KOPT-K1 (cell line): ENCODE results near the gene TUBGCP2.

Experiments used
- H3K27ac ChIP-seq: fragments of 200-600 bp; sonication (generic); 2 replicates; pipeline ENCODE4 v1.5.1; 2016; ENCODE audit warnings: antibody characterized with exemption, mild to moderate bottlenecking, low read depth, low read length; ENCODE audit not compliant: poor library complexity, severe bottlenecking
- H3K36me3 ChIP-seq: fragments of 200-600 bp; sonication (generic); 2 replicates; pipeline ENCODE4 v1.5.1; 2017; ENCODE audit warnings: antibody characterized with exemption, mild to moderate bottlenecking, low read length, moderate library complexity; ENCODE audit not compliant: insufficient read depth
- H3K9me3 ChIP-seq: fragments of 200-600 bp; sonication (generic); 2 replicates; pipeline ENCODE4 v1.5.1; 2017; ENCODE audit warnings: antibody characterized with exemption, low read length, mild to moderate bottlenecking; ENCODE audit not compliant: insufficient read depth, poor library complexity, severe bottlenecking

TUBGCP2 gene

DNA sequence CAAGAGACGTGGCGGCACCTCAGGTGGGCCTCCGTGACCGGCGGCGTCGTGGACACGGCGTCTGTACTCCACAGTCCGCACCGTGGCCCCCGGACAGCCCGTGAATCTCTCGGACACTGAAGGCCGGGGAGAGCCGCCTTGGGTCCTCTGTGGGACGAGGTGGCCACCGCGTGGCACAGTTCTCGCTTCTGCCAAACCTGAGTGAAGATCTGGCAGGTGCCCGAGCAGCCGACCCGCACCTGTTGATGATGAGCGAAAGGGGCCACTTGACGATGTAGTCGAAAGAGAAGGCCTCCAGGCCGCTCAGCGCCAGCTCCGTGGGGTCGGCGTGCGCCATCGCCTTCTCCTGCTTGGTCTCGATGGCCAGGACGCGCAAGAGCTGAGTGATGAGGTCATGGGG, 23.5 kb downstream of the TUBGCP2 start:
- Histone ChIP-seq H3K36me3 (peaks cover 93% of the 10 kb centered on the region), H3K9me3 (no peaks in the 10 kb centered on the region), H3K27ac (no peak overlapping the region)

DNA sequence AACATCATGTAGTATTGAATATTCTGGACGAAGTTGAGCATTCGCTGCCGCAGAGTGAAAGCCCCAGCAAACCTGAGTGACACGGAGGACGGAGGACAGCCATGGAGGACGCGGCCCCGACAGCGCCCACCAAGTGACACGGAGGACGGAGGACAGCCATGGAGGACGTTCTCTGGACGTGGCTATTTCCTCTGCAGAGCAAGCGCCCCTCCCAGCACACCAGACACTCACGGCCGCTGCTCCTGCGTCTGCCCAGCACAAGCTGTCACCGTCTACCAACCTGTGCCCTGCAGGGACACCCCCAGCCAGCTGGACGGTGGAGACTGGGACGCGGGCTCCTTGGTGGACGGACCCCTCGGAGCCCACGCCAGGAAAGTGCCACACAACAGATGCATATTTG, 24.7 kb downstream of the TUBGCP2 start:
- no peak overlapping the region for H3K27ac ChIP-seq
- H3K36me3 ChIP-seq = peaks cover 97% of the 10 kb centered on the region
- no peaks in the 10 kb centered on the region for H3K9me3 ChIP-seq

DNA sequence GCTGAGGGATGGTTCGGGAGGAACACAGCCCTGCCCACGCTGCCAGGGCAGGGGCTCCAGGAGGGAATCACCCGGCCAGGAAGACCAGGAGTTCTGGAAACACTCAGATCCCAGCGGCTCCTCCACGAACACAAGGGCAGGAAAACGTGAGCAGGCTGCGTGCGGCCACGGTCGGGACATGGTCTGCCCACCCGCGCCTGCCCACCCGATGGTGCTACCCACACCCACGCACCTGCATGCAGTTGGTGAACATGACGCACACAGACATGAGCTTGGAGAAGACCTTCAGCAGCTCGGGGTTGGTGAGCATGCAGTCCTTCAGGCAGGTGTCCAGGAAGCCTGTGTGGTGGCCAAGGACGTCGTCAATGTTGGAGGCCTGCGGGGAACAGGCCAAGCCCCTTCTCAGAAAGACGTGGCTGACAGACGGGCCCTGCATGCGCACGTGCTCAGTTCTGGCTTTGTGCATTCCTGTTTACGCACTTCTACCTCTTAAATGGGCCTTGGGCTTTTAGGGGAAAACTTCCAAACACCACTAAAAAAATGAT, 25.8 kb downstream of the TUBGCP2 start:
- no peak overlapping the region for H3K27ac ChIP-seq
- peaks cover 96% of the 10 kb centered on the region for H3K36me3 ChIP-seq
- no peaks in the 10 kb centered on the region for H3K9me3 ChIP-seq

DNA sequence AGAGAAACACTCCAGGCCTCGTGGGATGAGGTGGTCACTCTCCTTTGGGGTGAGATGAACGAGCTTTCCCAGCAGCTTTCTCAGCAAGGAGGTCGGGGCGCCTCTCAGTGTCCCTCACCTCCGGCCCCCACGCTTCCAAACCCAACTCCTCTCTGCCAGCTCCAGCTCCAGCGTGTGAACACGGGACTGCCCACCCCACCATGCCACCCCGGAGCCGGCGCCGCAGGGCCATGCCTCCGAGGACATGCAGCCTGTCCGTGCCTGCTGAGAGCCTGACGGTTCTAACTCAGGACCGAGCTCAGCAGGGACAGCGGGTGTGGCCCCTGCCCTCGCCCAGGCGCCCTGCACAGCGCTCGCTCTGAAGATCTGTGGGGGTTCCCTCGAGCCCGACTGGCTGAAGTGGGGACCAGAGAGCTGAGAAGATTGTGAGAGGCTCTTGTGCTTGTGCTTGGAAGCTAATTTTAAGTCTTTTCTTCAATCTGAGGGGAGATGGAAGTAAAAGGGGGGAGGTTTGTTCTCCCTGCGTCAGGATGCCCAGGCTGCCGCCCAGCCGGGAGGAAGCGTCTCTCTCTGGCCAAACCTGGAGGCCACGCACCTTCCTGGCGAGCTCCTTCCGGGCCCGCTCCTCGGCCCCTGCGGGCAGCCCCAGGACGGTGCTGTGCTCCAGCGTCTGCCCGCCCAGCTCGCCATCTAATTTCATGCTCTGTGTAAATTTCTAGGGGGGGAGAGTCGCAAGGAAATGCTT, 26.9 kb downstream of the TUBGCP2 start:
- H3K9me3 ChIP-seq = no peaks in the 10 kb centered on the region
- no peak overlapping the region for H3K27ac ChIP-seq
- H3K36me3 ChIP-seq = peaks cover 88% of the 10 kb centered on the region

DNA sequence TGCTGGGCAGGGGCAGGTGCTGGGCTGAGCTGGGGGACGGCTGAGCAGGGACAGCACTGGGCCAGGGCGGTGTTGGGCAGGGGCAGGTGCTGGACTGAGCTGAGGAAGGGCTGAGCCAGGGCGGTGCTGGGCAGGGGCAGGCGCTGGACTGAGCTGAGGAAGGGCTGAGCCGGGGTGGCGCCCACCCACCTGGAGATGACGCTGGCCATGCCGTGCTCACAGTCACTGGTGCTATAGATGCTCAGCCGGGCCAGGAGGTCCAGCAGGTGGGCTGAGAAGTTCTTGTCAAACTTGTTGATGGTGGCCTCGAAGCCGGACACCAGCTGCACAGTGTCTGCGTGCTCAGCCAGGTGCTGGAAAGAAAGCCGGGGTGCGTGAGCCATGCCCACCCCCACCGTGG, 27.6 kb downstream of the TUBGCP2 start:
- Histone ChIP-seq H3K36me3 (peaks cover 80% of the 10 kb centered on the region), H3K9me3 (no peaks in the 10 kb centered on the region), H3K27ac (no peak overlapping the region)

DNA sequence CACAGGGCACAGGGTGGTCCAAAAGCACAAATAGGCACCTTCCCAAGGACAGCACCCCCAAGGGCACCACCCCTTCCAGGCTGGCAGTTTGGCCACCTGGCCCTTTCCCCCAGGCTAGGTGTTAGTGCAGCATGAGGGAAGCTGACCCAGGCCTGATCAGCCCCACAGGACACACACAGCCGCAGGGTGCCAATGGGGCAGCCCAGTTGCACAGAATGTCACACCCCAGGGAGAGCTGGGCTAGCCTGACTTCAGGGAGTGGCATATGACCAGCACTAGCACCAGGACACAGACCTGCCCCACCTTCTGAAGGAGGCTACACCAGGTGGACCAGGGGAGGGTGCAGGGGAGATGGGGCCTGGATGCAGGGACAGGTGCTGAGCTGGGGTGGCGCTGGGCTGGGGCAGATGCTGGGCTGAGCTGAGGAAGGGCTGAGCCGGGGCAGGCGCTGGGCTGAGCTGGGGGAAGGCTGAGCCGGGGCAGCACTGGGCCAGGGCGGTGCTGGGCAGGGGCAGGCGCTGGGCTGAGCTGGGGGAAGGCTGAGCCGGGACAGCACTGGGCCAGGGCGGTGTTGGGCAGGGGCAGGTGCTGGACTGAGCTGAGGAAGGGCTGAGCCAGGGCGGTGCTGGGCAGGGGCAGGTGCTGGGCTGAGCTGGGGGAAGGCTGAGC, 28.1 kb downstream of the TUBGCP2 start:
- no peak overlapping the region for H3K27ac ChIP-seq
- peaks cover 75% of the 10 kb centered on the region for H3K36me3 ChIP-seq
- no peaks in the 10 kb centered on the region for H3K9me3 ChIP-seq

DNA sequence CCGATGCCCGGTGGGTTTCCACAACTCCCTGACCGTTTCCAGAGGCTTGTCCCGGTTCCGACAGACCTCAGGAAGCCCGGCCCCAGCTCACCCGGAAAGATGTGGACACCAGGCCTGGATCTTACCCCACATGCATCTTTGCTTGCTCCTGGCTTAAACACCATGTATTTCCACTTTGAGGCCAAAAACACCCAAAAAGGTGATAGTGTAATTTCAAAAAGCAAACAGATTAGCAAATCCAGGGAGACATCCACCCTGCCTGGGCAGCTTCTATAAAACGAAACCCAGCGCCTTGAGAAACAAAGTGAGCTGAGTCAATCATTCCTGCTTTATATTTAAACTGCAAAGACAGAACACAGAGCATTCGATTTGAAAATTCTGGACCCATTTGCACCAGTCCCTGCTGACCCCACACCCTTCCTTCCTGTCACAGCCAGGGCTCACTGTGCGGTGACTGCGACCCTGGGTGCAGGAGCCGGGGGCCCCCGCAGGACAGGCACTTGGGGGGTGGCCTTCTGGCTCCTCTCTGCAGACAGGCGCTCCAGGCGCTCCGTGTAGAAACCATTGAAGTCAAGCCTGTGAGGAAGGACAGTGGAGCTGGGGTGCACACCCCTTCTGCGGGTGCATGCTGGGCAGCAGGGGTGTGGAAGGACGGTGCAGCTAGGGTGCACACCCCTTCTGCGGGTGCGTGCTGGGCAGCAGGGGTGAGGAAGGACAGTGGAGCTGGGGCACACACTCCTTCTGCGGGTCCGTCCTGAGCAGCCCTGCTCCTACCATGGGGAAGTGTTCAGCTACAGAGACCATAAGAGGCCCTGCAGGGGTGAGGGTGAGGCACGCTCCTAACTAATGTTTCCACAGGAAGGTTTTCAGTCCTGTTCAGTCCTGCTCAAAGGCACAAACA, 29.1 kb downstream of the TUBGCP2 start:
- H3K27ac ChIP-seq = no peak overlapping the region
- peaks cover 65% of the 10 kb centered on the region for H3K36me3 ChIP-seq
- H3K9me3 ChIP-seq = no peaks in the 10 kb centered on the region

DNA sequence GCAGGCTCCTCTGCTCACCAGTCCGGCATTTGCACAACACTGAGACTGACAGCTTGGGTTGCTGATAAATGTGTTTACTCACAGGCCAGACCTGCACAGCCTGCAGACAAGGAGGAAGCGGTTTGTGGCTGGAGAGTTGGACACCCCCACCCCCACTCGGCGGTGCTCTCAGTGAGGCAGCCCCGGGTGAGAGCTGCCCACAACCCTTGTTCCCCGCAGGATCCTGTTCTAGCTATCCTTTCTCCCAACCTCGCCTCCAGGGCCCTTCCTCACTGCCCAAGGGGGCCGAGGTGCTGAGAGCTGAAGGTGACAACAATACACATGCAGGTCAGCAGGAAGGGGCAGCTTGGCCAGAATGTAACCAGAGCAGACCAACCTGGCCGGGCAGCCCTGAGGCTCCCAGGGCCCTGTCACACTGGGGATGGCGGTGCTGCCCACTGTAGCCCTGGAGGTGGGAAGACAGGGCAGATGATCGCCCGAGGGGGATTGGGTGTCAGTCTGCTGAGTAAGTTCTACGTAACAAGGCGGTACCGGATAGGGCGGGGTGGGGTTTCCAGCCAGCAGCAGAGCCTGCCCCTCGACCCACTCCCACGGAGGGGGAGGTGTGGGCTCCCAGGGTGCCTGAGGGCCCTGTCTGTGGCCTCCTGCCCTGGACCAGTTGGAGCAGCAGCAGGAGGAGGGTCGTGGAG, 30.0 kb downstream of the TUBGCP2 start:
- H3K27ac ChIP-seq = no peak overlapping the region
- no peaks in the 10 kb centered on the region for H3K9me3 ChIP-seq
- peaks cover 57% of the 10 kb centered on the region for H3K36me3 ChIP-seq

DNA sequence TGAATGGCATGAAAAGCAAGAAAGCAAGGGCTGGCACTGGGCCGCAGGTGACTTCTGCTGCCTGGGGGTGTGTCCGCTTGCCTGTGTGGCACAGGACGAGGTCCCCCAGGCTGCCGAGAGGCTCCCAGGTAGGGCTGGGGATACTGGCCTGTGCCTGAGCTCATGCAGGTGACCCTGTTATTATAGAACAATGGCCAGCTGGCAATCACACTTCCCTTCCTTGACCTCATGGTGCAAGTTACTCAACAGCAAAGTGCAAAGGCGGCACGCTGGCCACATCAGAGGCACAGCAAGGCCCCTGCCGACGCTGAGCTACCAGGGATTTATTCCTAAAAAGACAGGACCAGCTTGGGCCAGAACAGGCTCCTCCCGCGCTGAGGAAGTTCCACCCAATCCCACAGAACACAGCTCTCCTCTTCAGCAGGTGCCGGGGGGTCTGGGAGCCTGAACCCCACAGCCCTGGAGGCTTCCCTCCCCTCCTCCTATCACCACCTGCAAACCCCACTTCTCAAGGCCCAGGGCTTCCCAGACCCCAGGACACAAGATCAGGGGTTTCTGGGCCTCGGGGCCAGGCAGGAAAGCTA, 30.6 kb downstream of the TUBGCP2 start:
- H3K9me3 ChIP-seq = no peaks in the 10 kb centered on the region
- H3K27ac ChIP-seq = no peak overlapping the region
- peaks cover 50% of the 10 kb centered on the region; the same call in 1 of the 2 replicates for H3K36me3 ChIP-seq

DNA sequence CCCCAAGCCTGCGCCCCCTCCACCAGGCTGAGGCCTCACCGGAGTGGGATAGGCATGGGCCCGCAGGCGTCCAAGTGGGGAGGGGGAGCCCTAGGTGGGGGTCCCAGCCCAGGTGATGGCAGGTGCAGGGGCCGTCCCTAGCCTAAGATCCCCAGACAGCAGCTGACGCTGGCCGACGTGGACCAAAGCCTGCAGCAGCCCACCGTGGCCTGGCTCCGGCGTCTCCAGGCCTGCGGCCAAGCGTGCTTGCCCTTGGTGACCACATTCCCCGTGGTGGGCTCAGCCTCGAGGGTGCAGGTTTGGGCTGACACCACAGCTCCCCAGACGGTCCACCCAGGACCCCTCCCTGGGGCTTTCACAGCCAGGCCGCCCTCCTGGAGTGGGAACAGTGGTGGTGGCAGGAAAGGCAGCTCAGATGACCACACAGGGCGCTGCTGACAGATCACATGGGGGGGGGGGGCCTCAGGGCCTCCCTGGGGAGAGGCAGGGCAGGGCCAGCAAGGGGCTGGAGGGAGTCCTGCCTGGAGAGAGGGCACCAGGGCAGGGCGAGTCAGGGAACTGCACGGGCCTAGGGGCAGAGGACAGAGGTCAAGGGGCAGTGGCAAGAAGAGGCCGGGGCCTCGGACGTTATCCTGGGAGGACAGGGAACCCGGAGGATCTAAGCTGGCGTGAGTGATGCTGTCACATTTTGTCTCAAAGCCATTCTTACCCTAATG, 31.2 kb downstream of the TUBGCP2 start:
- H3K27ac ChIP-seq = no peak overlapping the region
- no peaks in the 10 kb centered on the region for H3K9me3 ChIP-seq
- peaks cover 44% of the 10 kb centered on the region; the same call in 1 of the 2 replicates for H3K36me3 ChIP-seq

DNA sequence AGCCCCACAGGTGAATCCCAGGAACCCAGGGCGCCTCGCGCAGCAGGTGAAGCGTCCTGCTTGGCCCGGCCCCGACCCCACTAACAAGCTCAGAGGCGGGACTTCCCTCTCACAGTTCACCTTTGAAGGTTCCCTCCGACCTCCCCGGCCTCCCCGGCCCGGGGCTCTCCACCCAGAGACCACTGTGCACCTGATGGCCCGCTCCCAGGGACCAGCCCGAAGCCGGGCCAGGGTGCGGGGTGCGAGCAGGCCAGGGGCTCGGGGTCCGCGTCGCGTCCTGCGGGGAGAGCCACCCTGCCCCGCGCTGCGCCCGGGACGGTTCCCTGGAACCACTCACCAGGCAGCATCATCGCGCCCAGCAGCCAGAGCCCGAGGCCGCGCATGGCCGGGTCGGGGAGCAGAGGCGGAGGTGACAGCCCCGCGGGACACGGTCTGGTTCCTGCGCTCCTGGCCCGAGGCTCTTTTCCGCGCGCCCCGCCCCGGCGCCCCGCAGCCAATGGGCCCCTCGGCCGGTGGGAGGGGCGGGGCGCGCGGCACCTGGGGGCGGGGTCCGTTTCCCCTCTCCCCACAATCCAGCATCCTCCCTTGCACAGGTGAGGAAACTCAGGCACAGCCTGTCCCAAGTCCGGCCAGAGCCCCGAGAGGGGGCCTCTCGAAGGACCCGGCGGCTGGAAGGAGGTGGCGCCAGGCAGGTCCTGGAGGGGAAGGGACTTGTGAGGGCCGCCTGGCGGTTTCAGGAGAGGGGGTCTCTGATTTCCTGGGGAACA, 32.1 kb downstream of the TUBGCP2 start, which contains the start of gene ADAM8:
Gene ADAM8, minus strand, starts transcription at position 434 of the 767 bp plus-strand sequence. Its CDS starts 51 bp downstream, at position 383.
- Histone ChIP-seq H3K9me3 (no peaks in the 10 kb centered on the region), H3K36me3 (peaks cover 36% of the 10 kb centered on the region; the same call in 1 of the 2 replicates), H3K27ac (no peak within 1 kb of the TSS)

DNA sequence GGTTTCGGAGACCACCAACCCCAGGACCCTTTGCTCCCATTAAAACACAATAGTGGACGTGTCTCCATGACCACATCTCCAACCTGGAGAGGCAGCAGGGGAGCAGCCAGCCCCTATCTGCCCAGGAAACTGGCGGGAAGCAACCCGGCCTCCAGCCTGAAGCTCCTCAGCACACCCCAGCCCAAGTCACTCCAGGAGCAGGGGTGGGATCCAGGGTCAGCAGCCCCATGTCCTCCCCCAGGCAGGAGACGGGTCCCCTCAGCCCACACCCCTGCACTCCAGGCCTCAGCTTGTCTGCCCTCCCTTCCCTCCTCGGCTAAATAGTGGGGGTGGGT, 32.6 kb downstream of the TUBGCP2 start:
- Histone ChIP-seq H3K9me3 (no peaks in the 10 kb centered on the region), H3K36me3 (peaks cover 31% of the 10 kb centered on the region; the same call in 1 of the 2 replicates), H3K27ac (no peak overlapping the region)

DNA sequence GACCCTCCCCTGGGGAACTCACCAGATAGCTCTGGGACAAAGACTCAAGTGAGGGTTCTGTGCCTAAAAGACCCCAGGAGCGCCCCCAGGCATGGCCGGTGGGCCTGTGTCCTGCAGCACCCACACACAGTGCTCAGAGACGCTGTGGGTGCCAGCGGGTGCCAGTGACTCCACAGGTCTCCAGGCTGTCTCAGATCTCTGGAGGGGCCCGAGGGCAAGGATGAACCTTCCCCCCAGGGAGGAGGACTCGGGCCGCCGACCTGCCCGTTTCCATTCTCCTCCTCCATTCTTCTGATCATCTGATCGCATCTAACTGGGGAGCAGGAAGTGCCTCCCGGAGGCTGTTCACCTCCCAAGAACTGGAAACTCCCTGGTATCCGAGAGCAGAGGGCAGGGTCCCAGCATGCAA, 33.0 kb downstream of the TUBGCP2 start:
- peaks cover 27% of the 10 kb centered on the region; the same call in 1 of the 2 replicates for H3K36me3 ChIP-seq
- no peaks in the 10 kb centered on the region for H3K9me3 ChIP-seq
- H3K27ac ChIP-seq = no peak overlapping the region
